ENCODE data around the gene TEKT2.

DNA sequence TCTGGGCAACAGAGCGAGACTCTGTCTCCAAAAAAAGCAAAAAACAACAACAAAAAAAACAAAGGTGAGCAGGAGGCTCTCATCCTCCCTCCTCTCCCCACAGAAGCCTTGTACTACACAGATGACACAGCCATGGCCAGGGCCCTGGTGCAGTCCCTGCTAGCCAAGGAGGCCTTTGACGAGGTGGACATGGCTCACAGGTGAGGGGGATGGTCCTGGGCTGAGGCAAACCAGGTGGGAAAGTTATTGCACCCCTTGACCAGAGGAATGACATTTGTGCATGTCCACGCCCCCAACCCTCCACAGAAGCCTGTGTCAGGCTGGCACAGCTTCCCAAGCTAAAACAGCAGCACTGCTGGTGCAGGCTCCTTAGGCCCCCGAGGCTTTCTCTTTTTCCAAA, 7.2 kb downstream of the TEKT2 start:
- TF ChIP-seq, protein P1, sequence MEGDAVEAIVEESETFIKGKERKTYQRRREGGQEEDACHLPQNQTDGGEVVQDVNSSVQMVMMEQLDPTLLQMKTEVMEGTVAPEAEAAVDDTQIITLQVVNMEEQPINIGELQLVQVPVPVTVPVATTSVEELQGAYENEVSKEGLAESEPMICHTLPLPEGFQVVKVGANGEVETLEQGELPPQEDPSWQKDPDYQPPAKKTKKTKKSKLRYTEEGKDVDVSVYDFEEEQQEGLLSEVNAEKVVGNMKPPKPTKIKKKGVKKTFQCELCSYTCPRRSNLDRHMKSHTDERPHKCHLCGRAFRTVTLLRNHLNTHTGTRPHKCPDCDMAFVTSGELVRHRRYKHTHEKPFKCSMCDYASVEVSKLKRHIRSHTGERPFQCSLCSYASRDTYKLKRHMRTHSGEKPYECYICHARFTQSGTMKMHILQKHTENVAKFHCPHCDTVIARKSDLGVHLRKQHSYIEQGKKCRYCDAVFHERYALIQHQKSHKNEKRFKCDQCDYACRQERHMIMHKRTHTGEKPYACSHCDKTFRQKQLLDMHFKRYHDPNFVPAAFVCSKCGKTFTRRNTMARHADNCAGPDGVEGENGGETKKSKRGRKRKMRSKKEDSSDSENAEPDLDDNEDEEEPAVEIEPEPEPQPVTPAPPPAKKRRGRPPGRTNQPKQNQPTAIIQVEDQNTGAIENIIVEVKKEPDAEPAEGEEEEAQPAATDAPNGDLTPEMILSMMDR (IDR thresholded peaks at IDR 0.05): no peak
- no peak for TF ChIP-seq POLR2A (IDR thresholded peaks at IDR 0.05)
- no peak for TF ChIP-seq EP300 (IDR thresholded peaks at IDR 0.05)
